GM12878 (cell line): ENCODE measurements around the gene PSME3. TPM values are rescaled to one million over a fixed set of nuclear protein-coding genes. Genes with fewer than 3 reads are reported as not detected.

ENCODE experiments used
- BACH1 ChIP-seq: fragments of 450-650 bp; IDR thresholded peaks from 2 replicates; pipeline ENCODE4 v1.6.1; 2017; ENCODE audit warnings: mild to moderate bottlenecking, borderline replicate concordance
- BMI1 ChIP-seq: fragments of 450-650 bp; IDR thresholded peaks from 2 replicates; pipeline ENCODE4 v1.6.1; 2016; ENCODE audit warnings: mild to moderate bottlenecking, moderate library complexity, borderline replicate concordance
- CHD2 ChIP-seq: IDR thresholded peaks from 2 replicates; pipeline ENCODE4 v1.6.1; 2011; ENCODE audit warnings: low read depth, low read length, improper control_type of control experiment, borderline replicate concordance
- CHD4 ChIP-seq: fragments of 200-600 bp; sonication (generic); IDR thresholded peaks from 2 replicates; pipeline ENCODE4 v1.6.1; 2016; ENCODE audit warnings: mild to moderate bottlenecking
- EGR1 ChIP-seq, 2 experiments: IDR thresholded peaks; 1 replicate in 1 of 2; 2 replicates in 1 of 2; pipeline ENCODE4 v1.6.1; 2011 to 2012; ENCODE audit warnings: low read depth in 2 of 2, low read length in 2 of 2, borderline replicate concordance in 1 of 2, mild to moderate bottlenecking in 1 of 2, moderate library complexity in 1 of 2
- FOS ChIP-seq: IDR thresholded peaks from 3 replicates; pipeline ENCODE4 v1.6.1; 2011; ENCODE audit warnings: borderline replicate concordance; ENCODE audit not compliant: insufficient read length; ENCODE audit errors: extremely low read depth
- FOXK2 ChIP-seq: fragments of 450-650 bp; IDR thresholded peaks from 2 replicates; pipeline ENCODE4 v1.6.1; 2017; ENCODE audit warnings: mild to moderate bottlenecking, moderate library complexity
- HDGF ChIP-seq: fragments of 450-650 bp; IDR thresholded peaks from 2 replicates; pipeline ENCODE4 v1.6.1; 2016; ENCODE audit warnings: antibody characterized with exemption
- MEF2B ChIP-seq: fragments of 450-650 bp; IDR thresholded peaks from 2 replicates; pipeline ENCODE4 v1.6.1; 2018; ENCODE audit warnings: mild to moderate bottlenecking, moderate library complexity; ENCODE audit not compliant: partially characterized antibody, poor library complexity, severe bottlenecking
- NFYB ChIP-seq: IDR thresholded peaks from 2 replicates; pipeline ENCODE4 v1.6.1; 2011; ENCODE audit warnings: low read depth, mild to moderate bottlenecking, low read length, improper control_type of control experiment, moderate library complexity; ENCODE audit not compliant: insufficient read depth
- NR2C1 ChIP-seq: fragments of 450-650 bp; IDR thresholded peaks from 2 replicates; pipeline ENCODE4 v1.6.1; 2017; ENCODE audit warnings: antibody characterized with exemption, mild to moderate bottlenecking, moderate library complexity
- PAX8 ChIP-seq: fragments of 450-650 bp; IDR thresholded peaks from 2 replicates; pipeline ENCODE4 v1.6.1; 2017; ENCODE audit warnings: mild to moderate bottlenecking, moderate library complexity
- RAD21 ChIP-seq: IDR thresholded peaks from 2 replicates; pipeline ENCODE4 v1.6.1; 2011; ENCODE audit warnings: mild to moderate bottlenecking, low read depth, low read length, moderate library complexity; ENCODE audit not compliant: insufficient read depth
- RELA ChIP-seq: fragments of 450-650 bp; IDR thresholded peaks from 2 replicates; pipeline ENCODE4 v1.8.0; 2014; ENCODE audit warnings: borderline replicate concordance; ENCODE audit not compliant: partially characterized antibody
- RFX5 ChIP-seq: IDR thresholded peaks from 2 replicates; pipeline ENCODE4 v1.6.1; 2011; ENCODE audit warnings: low read depth, low read length, improper control_type of control experiment
- SP1 ChIP-seq: IDR thresholded peaks from one replicate; pipeline ENCODE4 v1.6.1; 2011; ENCODE audit warnings: low read depth, low read length
- SUZ12 ChIP-seq: fragments of 200-600 bp; sonication (generic); IDR thresholded peaks from one replicate; pipeline ENCODE4 v1.6.1; 2018; ENCODE audit warnings: antibody characterized with exemption, mild to moderate bottlenecking; ENCODE audit not compliant: unreplicated experiment
- TBL1XR1 ChIP-seq: IDR thresholded peaks from 2 replicates; pipeline ENCODE4 v1.6.1; 2012; ENCODE audit warnings: low read depth, low read length, improper control_type of control experiment
- USF1 ChIP-seq: IDR thresholded peaks from 2 replicates; pipeline ENCODE4 v1.6.1; 2011; ENCODE audit warnings: borderline replicate concordance, low read depth, mild to moderate bottlenecking, moderate library complexity, mixed read lengths, low read length; ENCODE audit not compliant: insufficient read depth; ENCODE audit errors: extremely low read length
- YY1 ChIP-seq: IDR thresholded peaks from 2 replicates; pipeline ENCODE4 v1.6.1; 2011; ENCODE audit warnings: low read depth, mild to moderate bottlenecking, low read length
- ZNF592 ChIP-seq: fragments of 450-650 bp; IDR thresholded peaks from 2 replicates; pipeline ENCODE4 v1.6.1; 2017; ENCODE audit warnings: mild to moderate bottlenecking, moderate library complexity
- polyA plus RNA-seq, 11 experiments: library from polyadenylated mRNA; depleted of rRNA in 4 of 11; unstranded in 6 of 11; stranded (reverse) in 5 of 11; fragments of >200 nt; fragmentation: Nextera tagmentation in 4 of 11; fragmentation: Illumina TruSeq in 1 of 11; extraction: Ambion mirVana in 4 of 11; extraction: Trizol in 1 of 11; gene quantifications; 1 replicate in 1 of 11; 2 replicates in 10 of 11; pipeline versions ENCODE4 v1.2.1 to v1.2.3, GENCODE V29; 2011 to 2016; ENCODE audit warnings: inconsistent platforms in 2 of 11, missing spikeins in 2 of 11, low read depth in 1 of 11
- total RNA-seq, 4 experiments: library from RNA; depleted of rRNA in 3 of 4; stranded (reverse); fragments of >200 nt in 3 of 4; fragmentation: Illumina TruSeq in 1 of 4; extraction: Trizol in 1 of 4; gene quantifications; 2 replicates each; pipeline versions ENCODE4 v1.2.1 to v1.2.3, GENCODE V29; 2013 to 2021
- TF ChIP-seq, protein P1 (sequence below): IDR thresholded peaks from 2 replicates; pipeline ENCODE4 v1.6.1; 2011; ENCODE audit warnings: low read depth, low read length, improper control_type of control experiment, borderline replicate concordance
- TF ChIP-seq, protein P2 (sequence below): fragments of 150-350 bp; IDR thresholded peaks from 2 replicates; pipeline ENCODE4 v1.6.1; 2014; ENCODE audit warnings: mild to moderate bottlenecking, low read depth, low read length

Gene PSME3
- total and polyA plus RNA-seq, 10 of the 15 experiments (the other 5 are each of a cell fraction or from before 2014, with no cell fraction given) = 26.9 to 330 (median 137) TPM

GRCh38 chr17:42832934-42833766 is at the start of gene PSME3 (continued):
- TF ChIP-seq ZNF592 = no peak
- TF ChIP-seq TBL1XR1 = no peak
- TF ChIP-seq HDGF = peak; percentile 66; the same call in 1 of the 2 replicates
- TF ChIP-seq SP1 = no peak
- no peak for TF ChIP-seq SUZ12
- TF ChIP-seq EGR1 (IDR thresholded peaks at IDR 0.05; ENCODE audit: borderline replicate concordance in 1 of 2, low read depth in 2 of 2, low read length in 2 of 2) = peak in 1 of 2 experiments; percentile 38; a peak in 1 of 3 replicates
- no peak for TF ChIP-seq RAD21
- peak; percentile 31; the same call in 1 of the 2 replicates for TF ChIP-seq BACH1
- TF ChIP-seq, protein P1, sequence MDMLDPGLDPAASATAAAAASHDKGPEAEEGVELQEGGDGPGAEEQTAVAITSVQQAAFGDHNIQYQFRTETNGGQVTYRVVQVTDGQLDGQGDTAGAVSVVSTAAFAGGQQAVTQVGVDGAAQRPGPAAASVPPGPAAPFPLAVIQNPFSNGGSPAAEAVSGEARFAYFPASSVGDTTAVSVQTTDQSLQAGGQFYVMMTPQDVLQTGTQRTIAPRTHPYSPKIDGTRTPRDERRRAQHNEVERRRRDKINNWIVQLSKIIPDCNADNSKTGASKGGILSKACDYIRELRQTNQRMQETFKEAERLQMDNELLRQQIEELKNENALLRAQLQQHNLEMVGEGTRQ = no peak; the same call in 1 of the 2 replicates
- TF ChIP-seq, protein P2, sequence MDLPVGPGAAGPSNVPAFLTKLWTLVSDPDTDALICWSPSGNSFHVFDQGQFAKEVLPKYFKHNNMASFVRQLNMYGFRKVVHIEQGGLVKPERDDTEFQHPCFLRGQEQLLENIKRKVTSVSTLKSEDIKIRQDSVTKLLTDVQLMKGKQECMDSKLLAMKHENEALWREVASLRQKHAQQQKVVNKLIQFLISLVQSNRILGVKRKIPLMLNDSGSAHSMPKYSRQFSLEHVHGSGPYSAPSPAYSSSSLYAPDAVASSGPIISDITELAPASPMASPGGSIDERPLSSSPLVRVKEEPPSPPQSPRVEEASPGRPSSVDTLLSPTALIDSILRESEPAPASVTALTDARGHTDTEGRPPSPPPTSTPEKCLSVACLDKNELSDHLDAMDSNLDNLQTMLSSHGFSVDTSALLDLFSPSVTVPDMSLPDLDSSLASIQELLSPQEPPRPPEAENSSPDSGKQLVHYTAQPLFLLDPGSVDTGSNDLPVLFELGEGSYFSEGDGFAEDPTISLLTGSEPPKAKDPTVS = no peak
- no peak for TF ChIP-seq PAX8
- TF ChIP-seq RFX5 = no peak; the same call in 1 of the 2 replicates
- TF ChIP-seq MEF2B = peak; percentile 61
- TF ChIP-seq NR2C1 = peak; percentile 76
- peak; percentile 93 for TF ChIP-seq FOXK2
- TF ChIP-seq FOS = no peak
- peak; percentile 51 for TF ChIP-seq YY1
- TF ChIP-seq RELA = peak; percentile 75
- no peak for TF ChIP-seq BMI1
- peak; percentile 46; the same call in 1 of the 2 replicates for TF ChIP-seq NFYB
- 0 out of 2 replicates have a peak, but pooled peaks have one; percentile 24 for TF ChIP-seq CHD2
- TF ChIP-seq CHD4 = no peak
- TF ChIP-seq USF1 = peak; percentile 59
